CD8-positive, alpha-beta memory T cell (primary cell): ENCODE measurements around the gene CARD6. TPM values are rescaled to one million over a fixed set of nuclear protein-coding genes. Genes with fewer than 3 reads are reported as not detected.

Experiments
- CTCF ChIA-PET: fragments of 350-600 bp; sonication (Branson Sonifier 250); formaldehyde crosslinking; loops from one replicate; lab custom pipeline; 2021; ENCODE audit warnings: antibody characterized with exemption; lab: Charles Lee
- POLR2A ChIA-PET: fragments of 350-600 bp; sonication (Branson Sonifier 250); formaldehyde crosslinking; loops from one replicate; lab custom pipeline; 2021; ENCODE audit warnings: antibody characterized with exemption; lab: Charles Lee
- DNase-seq, 5 donors: peaks; one replicate each; pipeline versions ENCODE4 v3.0.0 to v3.0.0-alpha.2; 2020 to 2022; ENCODE audit warnings: mixed read lengths in 1 of 5
- H3K27ac ChIP-seq: one replicate; pipeline ENCODE4 v1.7.0; 2013; ENCODE audit warnings: low read depth, mild to moderate bottlenecking, low read length, moderate library complexity
- H3K27me3 ChIP-seq: 2 replicates; pipeline ENCODE4 v1.7.0; 2013; ENCODE audit warnings: low read length, mild to moderate bottlenecking; ENCODE audit not compliant: insufficient read depth, poor library complexity, severe bottlenecking
- H3K36me3 ChIP-seq: 2 replicates; pipeline ENCODE4 v1.7.0; 2013; ENCODE audit warnings: mild to moderate bottlenecking, low read length, moderate library complexity; ENCODE audit not compliant: insufficient read depth
- H3K4me1 ChIP-seq: 2 replicates; pipeline ENCODE4 v1.7.0; 2013; ENCODE audit warnings: mild to moderate bottlenecking, low read length, moderate library complexity; ENCODE audit not compliant: insufficient read depth
- H3K4me3 ChIP-seq: 2 replicates; pipeline ENCODE4 v1.7.0; 2013; ENCODE audit warnings: mild to moderate bottlenecking, low read length
- H3K9me3 ChIP-seq: 2 replicates; pipeline ENCODE4 v1.7.0; 2013; ENCODE audit warnings: mild to moderate bottlenecking, low read length
- H3K27ac Mint-ChIP-seq, 8 donors: one replicate each; pipeline ENCODE4 v1.8.0; 2020 to 2021; ENCODE audit warnings: mixed read lengths in 8 of 8, mild to moderate bottlenecking in 6 of 8, inconsistent platforms in 3 of 8, moderate library complexity in 3 of 8
- H3K27me3 Mint-ChIP-seq, 2 donors: one replicate each; pipeline ENCODE4 v1.8.0; 2020 to 2021; ENCODE audit warnings: mixed read lengths in 2 of 2, mild to moderate bottlenecking in 1 of 2, moderate library complexity in 1 of 2
- H3K36me3 Mint-ChIP-seq, 3 donors: one replicate each; pipeline ENCODE4 v1.8.0; 2020 to 2021; ENCODE audit warnings: mixed read lengths in 3 of 3, inconsistent platforms in 1 of 3, mild to moderate bottlenecking in 1 of 3
- H3K4me1 Mint-ChIP-seq, 3 donors: one replicate each; pipeline ENCODE4 v1.8.0; 2020 to 2021; ENCODE audit warnings: mixed read lengths in 3 of 3, inconsistent platforms in 1 of 3, mild to moderate bottlenecking in 1 of 3
- H3K4me3 Mint-ChIP-seq, 7 donors: one replicate each; pipeline ENCODE4 v1.8.0; 2020 to 2021; ENCODE audit warnings: mixed read lengths in 7 of 7, mild to moderate bottlenecking in 6 of 7, moderate library complexity in 4 of 7, inconsistent platforms in 2 of 7
- H3K9me3 Mint-ChIP-seq, 5 donors: one replicate each; pipeline ENCODE4 v1.8.0; 2020 to 2022; ENCODE audit warnings: mixed read lengths in 5 of 5, mild to moderate bottlenecking in 3 of 5, moderate library complexity in 2 of 5, inconsistent platforms in 1 of 5
- polyA plus RNA-seq: library from polyadenylated mRNA; unstranded; fragments of 300-500 nt; fragmentation: Illumina TruSeq; gene quantifications from one replicate; pipeline ENCODE4 v1.2.3, GENCODE V29; 2021
- total RNA-seq, 2 experiments: library from RNA; stranded (reverse); gene quantifications; one replicate each; pipeline ENCODE4 v1.2.3, GENCODE V29; 2021

Gene CARD6
- total and polyA plus RNA-seq, 3 experiments from 2014 or later: 1.8 to 2.3 (median 2.1) TPM

DNA sequence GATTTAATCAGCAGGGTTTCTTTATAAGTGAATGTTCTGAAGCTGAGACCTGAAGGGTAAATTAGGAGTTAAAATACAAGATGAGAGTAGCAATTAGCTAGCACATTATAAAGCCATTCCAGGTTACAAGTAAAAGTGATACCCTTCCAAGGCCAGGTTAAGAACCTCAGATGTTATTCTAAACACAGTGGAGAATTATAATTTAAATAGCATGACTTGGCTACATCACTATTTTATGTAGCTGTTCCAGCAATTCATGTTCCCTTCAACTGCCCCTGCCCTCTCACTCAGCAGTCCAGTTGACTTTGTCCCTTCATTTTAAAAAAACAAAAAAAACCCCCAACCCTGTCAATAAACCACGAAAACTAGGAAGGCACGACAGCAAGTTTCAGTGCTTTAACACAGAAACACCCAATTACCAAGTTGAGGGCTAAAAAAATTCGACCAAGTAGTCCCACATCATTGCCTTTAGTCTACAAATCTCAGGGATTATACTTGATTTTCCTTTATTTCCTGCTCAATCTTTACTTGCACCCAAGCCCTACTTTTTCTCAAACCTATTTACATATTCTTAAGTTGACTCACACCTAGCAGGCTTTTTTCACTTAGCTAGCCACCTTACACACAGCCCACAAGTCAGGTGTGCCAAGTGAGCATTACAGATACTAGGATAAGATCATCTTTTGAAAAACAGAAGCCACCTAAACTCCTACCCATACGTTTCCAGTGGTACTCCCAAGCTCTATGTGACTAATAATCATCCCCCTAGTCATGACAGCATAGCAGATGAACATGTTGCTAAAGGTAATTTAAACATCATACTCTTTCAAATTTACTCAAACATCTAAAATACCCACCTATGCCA, 9.6 kb upstream of the CARD6 start:
- peaks cover 59 to 85% (median 73%) of the 10 kb centered on the region in 3 donors for H3K4me1 Mint-ChIP-seq
- peaks cover 0 to 4% of the 10 kb centered on the region in 2 donors for H3K27me3 Mint-ChIP-seq
- peak overlapping the region in 7 of 8 donors; percentile 1 to 99 (median 73) for H3K27ac Mint-ChIP-seq
- Histone ChIP-seq H3K4me3 (no peak overlapping the region), H3K9me3 (no peaks in the 10 kb centered on the region), H3K36me3 (peaks cover 59% of the 10 kb centered on the region), H3K27ac (no peak overlapping the region), H3K27me3 (no peaks in the 10 kb centered on the region), H3K4me1 (peaks cover 33% of the 10 kb centered on the region)
- peaks cover 11 to 87% (median 32%) of the 10 kb centered on the region in 3 donors for H3K36me3 Mint-ChIP-seq
- POLR2A ChIA-PET: no interaction called here
- H3K9me3 Mint-ChIP-seq: peaks cover 0 to 4% (median 0%) of the 10 kb centered on the region in 5 donors
- CTCF ChIA-PET: interaction anchor here (0.8 kb wide), 1 partner anchor 10 kb away, joined by 3 read pairs; the partner anchor contains the start of gene CARD6
- peak overlapping the region in 1 of 7 donors; percentile 95 for H3K4me3 Mint-ChIP-seq
- no peak for DNase-seq

DNA sequence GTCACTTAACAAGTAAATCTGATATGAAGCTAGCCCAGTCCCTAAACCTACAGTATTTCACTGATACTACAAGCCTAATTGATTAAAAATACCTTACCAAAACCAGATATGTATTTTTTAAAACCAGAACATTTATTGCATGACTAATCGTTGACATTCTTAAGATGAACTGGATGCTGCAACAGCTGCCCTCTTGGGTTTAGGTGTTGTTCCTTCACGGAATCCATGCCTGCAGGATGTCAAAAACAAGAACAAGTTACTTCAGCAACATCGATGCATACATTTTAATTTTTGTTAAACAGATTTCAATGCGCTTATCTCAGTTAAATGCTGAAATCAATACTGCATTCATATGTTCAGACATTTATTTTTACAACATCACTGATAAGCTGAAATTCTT, 8.8 kb upstream of the CARD6 start:
- H3K36me3 Mint-ChIP-seq: peaks cover 11 to 79% (median 30%) of the 10 kb centered on the region in 3 donors
- POLR2A ChIA-PET: interaction anchor here (0.8 kb wide), 1 partner anchor 34 kb away, joined by 4 read pairs; the partner anchor contains the start of gene PRKAA1

DNA sequence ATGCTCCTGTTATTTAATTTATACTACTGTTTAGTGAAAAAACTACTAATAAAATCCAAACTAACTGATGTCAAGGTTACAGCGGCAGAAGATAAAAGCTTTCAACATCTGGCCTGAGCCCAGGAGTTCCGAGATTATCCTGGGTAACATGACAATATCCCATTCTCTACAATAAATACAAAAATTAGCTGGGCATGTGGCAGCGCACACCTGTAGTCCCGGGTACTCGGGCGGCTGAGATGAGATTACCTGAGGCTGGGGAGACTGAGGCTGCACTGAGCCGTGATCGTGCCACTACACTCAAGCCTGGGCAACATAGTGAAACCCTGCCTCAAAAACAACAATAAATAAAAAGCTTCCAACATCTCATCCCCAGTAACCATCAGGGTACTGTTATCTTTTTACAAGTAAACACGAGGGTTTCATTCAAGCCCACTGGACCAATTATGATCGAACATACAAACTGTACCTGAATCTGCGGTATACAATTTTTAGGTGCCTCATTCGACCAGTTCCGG, 7.4 kb upstream of the CARD6 start:
- H3K4me1 Mint-ChIP-seq: peaks cover 49 to 68% (median 66%) of the 10 kb centered on the region in 3 donors

More for the DNA sequence above, 8.8 kb upstream of the CARD6 start:
- Histone ChIP-seq H3K4me1 (peaks cover 33% of the 10 kb centered on the region), H3K4me3 (no peak overlapping the region), H3K27me3 (no peaks in the 10 kb centered on the region), H3K36me3 (peaks cover 53% of the 10 kb centered on the region), H3K9me3 (no peaks in the 10 kb centered on the region), H3K27ac (no peak overlapping the region)
- H3K27me3 Mint-ChIP-seq: peaks cover 0 to 2% of the 10 kb centered on the region in 2 donors
- H3K27ac Mint-ChIP-seq: peak overlapping the region; percentile 37 to 100 (median 98)
- peak overlapping the region in 6 of 7 donors; percentile 3 to 98 (median 98) for H3K4me3 Mint-ChIP-seq
- H3K4me1 Mint-ChIP-seq: peaks cover 59 to 82% (median 68%) of the 10 kb centered on the region in 3 donors
- H3K9me3 Mint-ChIP-seq: peaks cover 0 to 4% (median 0%) of the 10 kb centered on the region in 5 donors
- no peak for DNase-seq
- CTCF ChIA-PET: no interaction called here

DNA sequence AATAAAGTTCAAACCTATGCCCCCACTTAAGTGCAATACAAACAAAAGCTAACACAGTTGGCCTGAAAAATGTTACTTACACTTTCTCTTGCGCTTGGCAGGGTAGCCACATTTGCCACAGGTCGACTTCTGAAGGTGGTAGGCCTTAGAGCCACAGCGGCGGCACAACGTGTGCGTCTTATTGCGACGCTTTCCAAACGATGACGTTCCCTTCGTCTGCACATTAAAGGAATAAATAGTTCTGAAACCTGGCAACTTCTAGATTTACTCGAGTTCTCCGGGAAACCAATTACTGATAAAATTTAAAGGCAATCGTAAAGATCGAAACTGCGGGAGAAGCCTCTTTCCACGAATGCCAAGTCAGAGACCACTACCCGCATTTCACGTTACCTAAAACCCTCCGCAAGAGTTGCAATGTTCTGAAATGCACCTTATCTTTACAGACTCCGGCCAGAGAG, 6.7 kb upstream of the CARD6 start:
- CTCF ChIA-PET: no interaction called here
- H3K36me3 ChIP-seq: peaks cover 41% of the 10 kb centered on the region
- Mint-ChIP-seq H3K4me3 (peak overlapping the region; percentile 95 to 99 (median 98)), H3K27me3 (peaks cover 0 to 2% of the 10 kb centered on the region in 2 donors), H3K36me3 (peaks cover 11 to 59% (median 16%) of the 10 kb centered on the region in 3 donors), H3K4me1 (peaks cover 43 to 61% (median 60%) of the 10 kb centered on the region in 3 donors), H3K27ac (peak overlapping the region; percentile 94 to 100 (median 99)), H3K9me3 (peaks cover 0 to 4% (median 0%) of the 10 kb centered on the region in 5 donors)
- H3K4me3 ChIP-seq: peak overlapping the region; percentile 99
- peak overlapping the region; percentile 98 for H3K27ac ChIP-seq
- peaks cover 33% of the 10 kb centered on the region for H3K4me1 ChIP-seq
- POLR2A ChIA-PET: interaction anchor here (0.6 to 1.2 kb wide), 3 partner anchors 11 to 79 kb away, joined by 3 to 8 read pairs (median 5); partner anchors contain the start of gene PRKAA1
- H3K9me3 ChIP-seq: no peaks in the 10 kb centered on the region
- DNase-seq: peak; percentile 46 to 81 (median 79)
- no peaks in the 10 kb centered on the region for H3K27me3 ChIP-seq

More for the DNA sequence above, 7.4 kb upstream of the CARD6 start:
- Mint-ChIP-seq H3K27me3 (peaks cover 0 to 2% of the 10 kb centered on the region in 2 donors), H3K4me3 (peak overlapping the region; percentile 95 to 99 (median 98)), H3K27ac (peak overlapping the region; percentile 94 to 100 (median 99)), H3K36me3 (peaks cover 11 to 65% (median 21%) of the 10 kb centered on the region in 3 donors), H3K9me3 (peaks cover 0 to 4% (median 0%) of the 10 kb centered on the region in 5 donors)
- Histone ChIP-seq H3K4me1 (peaks cover 33% of the 10 kb centered on the region), H3K27ac (peak overlapping the region; percentile 98), H3K4me3 (peak overlapping the region; percentile 99), H3K9me3 (no peaks in the 10 kb centered on the region), H3K36me3 (peaks cover 45% of the 10 kb centered on the region), H3K27me3 (no peaks in the 10 kb centered on the region)
- no peak for DNase-seq
- POLR2A ChIA-PET: interaction anchor here (0.6 to 1.2 kb wide), 2 partner anchors 11 to 36 kb away, joined by 5 to 8 read pairs; partner anchors contain the start of gene PRKAA1
- CTCF ChIA-PET: interaction anchor here (0.8 to 1.4 kb wide), 2 partner anchors 9 to 26 kb away, joined by 4 read pairs; no protein-coding TSS in a partner anchor

GRCh38 chr5:40834849-40835787, 6.0 kb upstream of the CARD6 start, which contains the start of gene RPL37:
Gene RPL37 (minus strand): TSS chr5:40835222. CDS start chr5:40835185, 37 bp downstream.
- H3K27me3 Mint-ChIP-seq: peaks cover 0 to 2% of the 10 kb centered on the region in 2 donors
- Histone ChIP-seq H3K9me3 (no peaks in the 10 kb centered on the region), H3K36me3 (peaks cover 38% of the 10 kb centered on the region), H3K4me1 (peaks cover 33% of the 10 kb centered on the region), H3K4me3 (peak within 1 kb of the TSS; percentile 99), H3K27ac (peak within 1 kb of the TSS; percentile 98), H3K27me3 (no peaks in the 10 kb centered on the region)
- CTCF ChIA-PET: no interaction called here
- H3K27ac Mint-ChIP-seq: peak within 1 kb of the TSS; percentile 94 to 100 (median 99)
- H3K9me3 Mint-ChIP-seq: peaks cover 0 to 4% (median 0%) of the 10 kb centered on the region in 5 donors
- peak within 1 kb of the TSS; percentile 95 to 99 (median 98) for H3K4me3 Mint-ChIP-seq
- POLR2A ChIA-PET: interaction anchor here (1.0 to 1.1 kb wide), 2 partner anchors 21 to 80 kb away, joined by 3 read pairs; no protein-coding TSS in a partner anchor
- peak; percentile 82 to 94 (median 88) for DNase-seq
- H3K4me1 Mint-ChIP-seq: peaks cover 41 to 55% (median 54%) of the 10 kb centered on the region in 3 donors
- peaks cover 11 to 52% (median 15%) of the 10 kb centered on the region in 3 donors for H3K36me3 Mint-ChIP-seq

GRCh38 chr5:40838086-40838485, 3.1 kb upstream of the CARD6 start:
- peaks cover 2 to 13% of the 10 kb centered on the region in 2 donors for H3K27me3 Mint-ChIP-seq
- POLR2A ChIA-PET: interaction anchor here (0.5 kb wide), 1 partner anchor 9 kb away, joined by 3 read pairs; no protein-coding TSS in a partner anchor
- DNase-seq: peak in 1 of 5 donors; percentile 16
- Histone ChIP-seq H3K9me3 (no peaks in the 10 kb centered on the region), H3K27ac (no peak overlapping the region), H3K4me3 (no peak overlapping the region), H3K27me3 (no peaks in the 10 kb centered on the region), H3K36me3 (peaks cover 11% of the 10 kb centered on the region), H3K4me1 (peaks cover 20% of the 10 kb centered on the region)
- peaks cover 0 to 4% (median 0%) of the 10 kb centered on the region in 5 donors for H3K9me3 Mint-ChIP-seq
- peak overlapping the region in 1 of 8 donors; percentile 35 for H3K27ac Mint-ChIP-seq
- H3K36me3 Mint-ChIP-seq: peaks cover 4 to 22% (median 5%) of the 10 kb centered on the region in 3 donors
- CTCF ChIA-PET: no interaction called here
- H3K4me3 Mint-ChIP-seq: no peak overlapping the region
- H3K4me1 Mint-ChIP-seq: peaks cover 33 to 48% (median 39%) of the 10 kb centered on the region in 3 donors
